Stomach (tissue), 4 donors: ENCODE measurements around the gene ENAM.

Source experiments
- EP300 ChIP-seq: sonication (generic); formaldehyde crosslinking; IDR thresholded peaks from one replicate; pipeline ENCODE4 v1.6.1; 2017; ENCODE audit warnings: antibody characterized with exemption
- POLR2A ChIP-seq, 4 donors: fragments of 450-650 bp; IDR thresholded peaks; one replicate each; pipeline ENCODE4 v1.6.1; 2016; ENCODE audit warnings: antibody characterized with exemption in 4 of 4, control low read depth in 2 of 4, mild to moderate bottlenecking in 1 of 4, moderate library complexity in 1 of 4
- POLR2AphosphoS5 ChIP-seq, 3 donors: sonication (generic); formaldehyde crosslinking; IDR thresholded peaks; one replicate each; pipeline ENCODE4 v1.6.1; 2016; ENCODE audit warnings: antibody characterized with exemption in 3 of 3
- TF ChIP-seq, protein P1 (sequence below), 7 experiments: fragments of 450-650 bp in 4 of 7; fragments of 200-600 bp in 3 of 7; sonication (generic) in 3 of 7; IDR thresholded peaks; one replicate each; pipeline ENCODE4 v1.5.1; 2016 to 2019; ENCODE audit warnings: antibody characterized with exemption in 7 of 7, control low read depth in 2 of 7, mild to moderate bottlenecking in 1 of 7

DNA sequence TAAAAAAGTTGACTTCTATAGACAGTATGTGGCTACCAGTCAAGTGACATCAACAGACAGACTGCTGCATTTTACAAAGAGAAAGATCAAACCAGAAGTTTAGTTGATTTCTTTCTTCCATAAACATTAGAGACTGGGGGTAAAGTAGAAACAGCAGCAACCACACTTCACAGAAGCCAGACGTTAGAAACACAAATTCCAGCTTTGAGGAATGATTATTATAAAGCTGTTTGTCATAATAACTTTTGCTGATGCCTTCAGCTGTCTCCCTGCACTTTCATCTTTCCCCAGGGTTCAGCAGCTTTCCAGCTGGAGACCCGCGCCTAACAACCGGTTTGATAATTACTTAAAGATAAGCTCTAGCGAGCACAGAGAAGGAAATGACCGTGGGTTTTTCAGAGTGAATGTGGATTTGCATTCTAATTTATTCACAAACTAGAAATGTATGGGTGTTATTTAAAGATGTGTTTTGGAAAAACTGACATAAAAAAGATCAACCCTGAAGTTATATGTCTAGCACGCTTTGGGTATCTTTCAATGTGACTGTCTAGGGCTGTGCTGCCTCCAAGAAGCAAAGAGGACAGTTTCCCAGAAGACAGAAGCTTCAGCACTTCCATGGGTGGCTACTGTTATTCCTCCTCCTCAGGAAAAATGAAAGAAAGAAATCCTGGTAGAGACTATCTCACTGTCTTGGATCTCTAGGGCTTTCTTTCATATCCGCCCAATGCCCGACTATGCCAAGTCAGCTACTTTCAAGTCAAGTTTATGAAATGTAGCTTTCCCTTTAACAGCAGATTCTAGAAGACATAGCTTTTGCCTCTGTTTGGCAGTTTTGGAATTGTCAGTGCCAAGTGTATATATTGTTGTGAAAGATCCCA lies 15.0 kb upstream of the ENAM start:
- TF ChIP-seq, protein P1, sequence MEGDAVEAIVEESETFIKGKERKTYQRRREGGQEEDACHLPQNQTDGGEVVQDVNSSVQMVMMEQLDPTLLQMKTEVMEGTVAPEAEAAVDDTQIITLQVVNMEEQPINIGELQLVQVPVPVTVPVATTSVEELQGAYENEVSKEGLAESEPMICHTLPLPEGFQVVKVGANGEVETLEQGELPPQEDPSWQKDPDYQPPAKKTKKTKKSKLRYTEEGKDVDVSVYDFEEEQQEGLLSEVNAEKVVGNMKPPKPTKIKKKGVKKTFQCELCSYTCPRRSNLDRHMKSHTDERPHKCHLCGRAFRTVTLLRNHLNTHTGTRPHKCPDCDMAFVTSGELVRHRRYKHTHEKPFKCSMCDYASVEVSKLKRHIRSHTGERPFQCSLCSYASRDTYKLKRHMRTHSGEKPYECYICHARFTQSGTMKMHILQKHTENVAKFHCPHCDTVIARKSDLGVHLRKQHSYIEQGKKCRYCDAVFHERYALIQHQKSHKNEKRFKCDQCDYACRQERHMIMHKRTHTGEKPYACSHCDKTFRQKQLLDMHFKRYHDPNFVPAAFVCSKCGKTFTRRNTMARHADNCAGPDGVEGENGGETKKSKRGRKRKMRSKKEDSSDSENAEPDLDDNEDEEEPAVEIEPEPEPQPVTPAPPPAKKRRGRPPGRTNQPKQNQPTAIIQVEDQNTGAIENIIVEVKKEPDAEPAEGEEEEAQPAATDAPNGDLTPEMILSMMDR (IDR thresholded peaks at IDR 0.05), result no peak
- TF ChIP-seq POLR2A (IDR thresholded peaks at IDR 0.05), result no peak
- TF ChIP-seq POLR2AphosphoS5 (IDR thresholded peaks at IDR 0.05), result no peak
- no peak for TF ChIP-seq EP300
